Glutamatergic neuron (in vitro differentiated cells): ENCODE measurements around the gene EEF1AKMT4. TPM values are rescaled to one million over a fixed set of nuclear protein-coding genes. Genes with fewer than 3 reads are reported as not detected.

ENCODE experiments used
- DNase-seq: peaks from one replicate; pipeline ENCODE4 v3.0.0; 2022
- H3K27ac Mint-ChIP-seq: one replicate; pipeline ENCODE4 v1.8.0; 2020; ENCODE audit warnings: mild to moderate bottlenecking, mixed read lengths, inconsistent platforms; ENCODE audit not compliant: unreplicated experiment
- H3K27me3 Mint-ChIP-seq: one replicate; pipeline ENCODE4 v1.8.0; 2020; ENCODE audit warnings: mild to moderate bottlenecking, moderate library complexity, mixed read lengths, inconsistent platforms; ENCODE audit not compliant: unreplicated experiment
- H3K36me3 Mint-ChIP-seq: one replicate; pipeline ENCODE4 v1.8.0; 2020; ENCODE audit warnings: mild to moderate bottlenecking, mixed read lengths, inconsistent platforms; ENCODE audit not compliant: unreplicated experiment
- H3K4me1 Mint-ChIP-seq: one replicate; pipeline ENCODE4 v1.8.0; 2020; ENCODE audit warnings: mild to moderate bottlenecking, low read depth, mixed read lengths, inconsistent platforms; ENCODE audit not compliant: unreplicated experiment
- H3K4me3 Mint-ChIP-seq: one replicate; pipeline ENCODE4 v1.8.0; 2020; ENCODE audit warnings: mild to moderate bottlenecking, mixed read lengths, inconsistent platforms; ENCODE audit not compliant: unreplicated experiment
- H3K9me3 Mint-ChIP-seq: one replicate; pipeline ENCODE4 v1.8.0; 2020; ENCODE audit warnings: mild to moderate bottlenecking, moderate library complexity, mixed read lengths, inconsistent platforms; ENCODE audit not compliant: unreplicated experiment
- total RNA-seq: library from RNA; stranded (reverse); fragmentation: NEBNext Ultra II Directional; extraction: Animal tissue kit (Norgen Biotek cat#: 25700); gene quantifications from one replicate; pipeline ENCODE4 v1.2.1, GENCODE V29; 2021; ENCODE audit not compliant: unreplicated experiment
- TF ChIP-seq, protein P1 (sequence below): fragments of 200-600 bp; sonication (generic); IDR thresholded peaks from one replicate; pipeline ENCODE4 v1.5.0; 2021; ENCODE audit not compliant: partially characterized antibody, unreplicated experiment

Gene EEF1AKMT4
- total RNA-seq, 1 donor from 2014 or later = 1.7 TPM

DNA sequence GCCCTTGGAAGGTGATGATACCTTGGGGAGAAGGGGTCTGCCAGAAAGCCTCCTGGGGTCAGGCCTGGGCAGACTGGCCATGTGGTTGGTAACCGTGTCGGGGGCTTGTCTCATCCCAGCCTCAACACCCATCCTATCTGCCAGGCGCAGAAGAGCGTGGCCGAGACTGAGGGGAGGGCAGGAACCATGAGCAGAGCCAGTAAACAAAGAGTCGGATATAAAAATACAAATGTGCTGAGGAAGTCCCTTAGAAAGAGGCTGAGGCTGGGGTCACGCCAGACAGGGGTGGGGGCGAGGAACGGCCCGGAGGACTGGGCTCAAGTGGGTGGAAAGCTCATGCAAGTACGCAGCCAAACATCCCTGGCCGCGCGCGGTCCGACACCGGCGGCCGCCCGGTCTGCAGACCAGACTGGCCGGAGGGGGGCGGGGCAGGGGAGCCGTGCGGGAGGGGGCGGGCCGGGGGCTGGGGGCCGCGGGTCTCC lies 10.0 kb downstream of the EEF1AKMT4 start:
- no peak for DNase-seq

DNA sequence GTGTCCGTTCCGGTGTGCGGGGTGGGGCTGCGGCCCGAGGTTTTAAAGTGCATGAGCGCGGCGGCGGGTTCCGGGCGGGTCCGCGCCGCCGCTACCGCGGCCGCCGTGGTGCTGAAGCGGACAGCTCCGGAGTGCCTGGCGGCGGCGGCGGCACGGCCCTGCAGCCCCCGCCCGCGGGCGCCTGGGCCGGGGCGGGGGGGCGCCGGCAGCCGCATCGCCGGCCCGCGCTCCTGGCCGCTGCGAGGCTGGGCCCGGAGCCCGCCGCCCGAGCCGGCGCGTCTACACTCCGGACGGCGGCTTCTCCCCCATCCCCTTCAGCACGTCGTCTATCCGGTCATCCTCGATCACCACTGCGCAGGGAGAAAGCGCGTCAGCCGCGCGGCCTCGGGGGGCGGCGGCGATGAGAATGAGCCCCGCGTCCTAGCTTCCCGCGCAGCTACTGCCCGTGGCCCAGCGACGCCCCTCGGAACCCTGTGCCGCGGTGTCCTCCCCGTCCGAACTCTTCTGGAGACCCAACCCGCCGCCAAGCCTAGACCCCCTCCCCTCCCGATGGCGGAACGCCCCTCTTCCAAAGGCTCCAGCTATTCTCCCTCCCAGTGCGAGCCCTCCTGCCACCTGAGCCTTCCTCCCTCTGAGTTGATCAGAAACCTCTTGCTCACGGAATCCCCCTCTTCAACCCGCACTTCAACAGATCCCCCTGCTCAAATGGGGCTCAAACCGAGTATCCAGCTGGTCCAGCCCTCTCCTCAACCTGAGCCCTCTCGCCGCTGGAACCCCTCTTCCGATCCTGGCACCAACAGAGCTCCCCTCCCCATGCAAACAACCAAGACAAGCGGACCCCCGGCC lies 10.6 kb downstream of the EEF1AKMT4 start:
- Mint-ChIP-seq H3K27ac (peak overlapping the region; percentile 74), H3K4me3 (peak overlapping the region; percentile 91), H3K36me3 (peaks cover 5% of the 10 kb centered on the region), H3K4me1 (peaks cover 6% of the 10 kb centered on the region), H3K9me3 (peaks cover 18% of the 10 kb centered on the region), H3K27me3 (peaks cover 31% of the 10 kb centered on the region)
- peak; percentile 54 for DNase-seq
- TF ChIP-seq, protein P1, sequence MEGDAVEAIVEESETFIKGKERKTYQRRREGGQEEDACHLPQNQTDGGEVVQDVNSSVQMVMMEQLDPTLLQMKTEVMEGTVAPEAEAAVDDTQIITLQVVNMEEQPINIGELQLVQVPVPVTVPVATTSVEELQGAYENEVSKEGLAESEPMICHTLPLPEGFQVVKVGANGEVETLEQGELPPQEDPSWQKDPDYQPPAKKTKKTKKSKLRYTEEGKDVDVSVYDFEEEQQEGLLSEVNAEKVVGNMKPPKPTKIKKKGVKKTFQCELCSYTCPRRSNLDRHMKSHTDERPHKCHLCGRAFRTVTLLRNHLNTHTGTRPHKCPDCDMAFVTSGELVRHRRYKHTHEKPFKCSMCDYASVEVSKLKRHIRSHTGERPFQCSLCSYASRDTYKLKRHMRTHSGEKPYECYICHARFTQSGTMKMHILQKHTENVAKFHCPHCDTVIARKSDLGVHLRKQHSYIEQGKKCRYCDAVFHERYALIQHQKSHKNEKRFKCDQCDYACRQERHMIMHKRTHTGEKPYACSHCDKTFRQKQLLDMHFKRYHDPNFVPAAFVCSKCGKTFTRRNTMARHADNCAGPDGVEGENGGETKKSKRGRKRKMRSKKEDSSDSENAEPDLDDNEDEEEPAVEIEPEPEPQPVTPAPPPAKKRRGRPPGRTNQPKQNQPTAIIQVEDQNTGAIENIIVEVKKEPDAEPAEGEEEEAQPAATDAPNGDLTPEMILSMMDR = no peak

More for the DNA sequence above, 10.0 kb downstream of the EEF1AKMT4 start:
- peaks cover 6% of the 10 kb centered on the region for H3K4me1 Mint-ChIP-seq
- peak overlapping the region; percentile 89 for H3K4me3 Mint-ChIP-seq
- peaks cover 31% of the 10 kb centered on the region for H3K27me3 Mint-ChIP-seq
- peak overlapping the region; percentile 76 for H3K27ac Mint-ChIP-seq
- peaks cover 5% of the 10 kb centered on the region for H3K36me3 Mint-ChIP-seq
- TF ChIP-seq, protein P1 = no peak
- H3K9me3 Mint-ChIP-seq = peaks cover 18% of the 10 kb centered on the region

DNA sequence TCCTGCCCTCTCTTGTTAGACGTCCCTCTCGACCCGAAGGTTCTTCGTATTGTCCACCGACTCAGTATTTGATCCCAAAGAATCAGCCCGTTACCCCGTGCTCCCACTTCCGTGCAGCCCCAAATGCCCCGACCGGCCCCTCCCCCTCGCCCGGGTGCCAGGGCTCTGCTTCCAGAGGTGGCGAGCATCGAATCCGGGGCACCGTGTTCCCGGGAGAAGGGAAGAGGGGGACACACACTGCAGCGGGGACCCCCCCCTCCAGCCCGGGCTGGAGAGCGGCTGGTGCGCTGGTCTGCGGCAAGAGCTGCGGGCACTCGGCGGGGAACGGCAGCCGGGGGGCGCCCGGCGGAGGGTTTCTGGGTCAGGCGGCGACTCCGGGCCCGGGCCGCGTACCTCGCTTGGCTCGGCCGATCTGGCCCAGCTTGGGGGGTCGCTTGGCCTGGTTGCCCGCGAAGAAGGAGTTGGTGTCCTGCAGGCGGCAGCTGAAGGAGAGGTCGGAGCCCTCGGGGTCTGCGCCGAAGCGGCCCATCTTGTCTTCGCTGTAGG lies 11.3 kb downstream of the EEF1AKMT4 start:
- H3K9me3 Mint-ChIP-seq = peaks cover 20% of the 10 kb centered on the region
- DNase-seq = no peak
- H3K27me3 Mint-ChIP-seq = peaks cover 31% of the 10 kb centered on the region
- peak overlapping the region; percentile 91 for H3K4me3 Mint-ChIP-seq
- TF ChIP-seq, protein P1 = no peak
- peaks cover 5% of the 10 kb centered on the region for H3K36me3 Mint-ChIP-seq
- H3K27ac Mint-ChIP-seq = peak overlapping the region; percentile 74
- H3K4me1 Mint-ChIP-seq = peaks cover 6% of the 10 kb centered on the region

DNA sequence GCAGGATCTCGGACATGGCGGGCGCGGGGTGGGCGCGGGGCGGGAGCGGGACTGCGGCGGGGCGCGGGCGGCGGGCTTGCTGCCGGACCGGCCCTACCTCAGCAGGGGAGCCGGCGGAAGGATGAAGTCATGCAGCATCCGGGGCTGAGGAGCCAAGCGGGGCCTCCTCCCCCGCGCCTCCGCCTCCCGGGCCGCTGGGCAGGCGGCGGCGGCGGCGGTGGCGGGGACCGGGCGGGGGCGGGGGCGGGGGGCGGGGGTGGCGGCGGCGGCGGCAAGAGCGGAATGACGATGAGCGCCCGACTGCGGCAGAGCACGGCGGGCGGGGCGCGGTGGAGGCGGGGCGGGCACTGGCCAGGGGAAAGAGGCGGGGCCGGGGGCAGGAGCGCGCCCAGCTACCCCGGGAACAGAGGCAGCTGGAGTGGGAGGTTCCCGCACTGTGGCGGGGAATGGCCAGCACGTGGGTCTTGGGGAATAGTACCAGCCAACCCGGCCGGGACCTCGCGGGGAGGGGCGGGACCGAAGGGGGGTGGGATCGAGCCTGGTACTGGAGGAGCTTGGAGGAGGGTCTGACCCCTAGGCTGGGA lies 11.9 kb downstream of the EEF1AKMT4 start, which contains the start of gene CAMK2N2:
TSS of gene CAMK2N2 (minus strand) at position 284 of the 584 bp plus-strand sequence. CDS start at position 16, 268 bp downstream.
- peak within 1 kb of the TSS; percentile 91 for H3K4me3 Mint-ChIP-seq
- H3K4me1 Mint-ChIP-seq = peaks cover 6% of the 10 kb centered on the region
- TF ChIP-seq, protein P1 = no peak
- H3K36me3 Mint-ChIP-seq = peaks cover 5% of the 10 kb centered on the region
- peaks cover 31% of the 10 kb centered on the region for H3K27me3 Mint-ChIP-seq
- peak within 1 kb of the TSS; percentile 74 for H3K27ac Mint-ChIP-seq
- peak; percentile 87 for DNase-seq
- H3K9me3 Mint-ChIP-seq = peaks cover 20% of the 10 kb centered on the region
